HFF-Myc (cell line): ENCODE measurements around the gene NCKAP5.

Experiments used
- DNase-seq: peaks from one replicate; pipeline ENCODE4 v3.0.0-alpha.2; 2011; ENCODE audit warnings: low read depth; ENCODE audit errors: extremely low read depth
- H3K4me3 ChIP-seq: replicated peaks from 2 replicates; pipeline ENCODE4 v1.5.1; 2011; ENCODE audit warnings: low read depth, mild to moderate bottlenecking, control low read depth, low read length
- CTCF ChIP-seq: IDR thresholded peaks from 2 replicates; pipeline ENCODE4 v1.5.1; 2012; ENCODE audit warnings: mild to moderate bottlenecking, low read depth, low read length, control low read depth; ENCODE audit errors: missing control alignments

Gene NCKAP5

DNA sequence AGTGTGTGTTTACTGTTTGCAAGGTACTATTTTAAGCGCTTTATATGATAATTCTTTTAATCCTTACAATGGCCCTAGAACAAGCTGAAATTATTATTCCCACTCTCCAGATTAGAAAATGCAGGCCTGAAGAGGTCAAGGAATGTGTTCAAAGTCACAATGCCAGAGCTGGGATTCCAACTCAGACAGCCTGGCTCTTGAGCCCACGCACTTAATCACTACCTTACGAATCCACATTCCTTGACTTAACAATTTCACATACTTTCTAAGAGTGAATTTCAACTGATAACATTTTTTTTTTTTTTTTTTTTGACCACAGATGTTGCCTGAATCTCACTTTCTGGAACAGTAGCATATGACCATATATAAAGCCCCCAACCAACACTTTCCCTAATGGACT, 400.3 kb downstream of the NCKAP5 start:
- no peak for DNase-seq
- H3K4me3 ChIP-seq = no peak overlapping the region
- no peak for TF ChIP-seq CTCF

DNA sequence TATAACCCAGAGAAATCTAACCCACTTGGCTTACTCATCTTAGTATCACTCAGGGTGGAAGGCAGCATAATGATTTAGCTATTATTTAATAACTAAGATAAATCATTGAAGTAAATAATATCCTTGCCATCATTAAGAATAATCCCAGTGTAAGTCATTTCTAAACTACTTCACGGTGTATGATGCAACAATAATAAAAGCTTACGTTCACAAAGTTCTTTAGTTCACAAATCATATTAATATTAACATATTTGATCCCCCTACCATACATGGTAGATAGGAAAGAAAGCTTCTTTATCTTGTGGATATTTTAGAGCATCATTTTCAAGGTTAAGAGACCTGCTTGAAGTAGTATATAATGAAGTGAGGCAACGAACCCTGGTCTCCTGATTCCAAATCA, 401.0 kb downstream of the NCKAP5 start:
- no peak for TF ChIP-seq CTCF
- DNase-seq = no peak
- H3K4me3 ChIP-seq = no peak overlapping the region

DNA sequence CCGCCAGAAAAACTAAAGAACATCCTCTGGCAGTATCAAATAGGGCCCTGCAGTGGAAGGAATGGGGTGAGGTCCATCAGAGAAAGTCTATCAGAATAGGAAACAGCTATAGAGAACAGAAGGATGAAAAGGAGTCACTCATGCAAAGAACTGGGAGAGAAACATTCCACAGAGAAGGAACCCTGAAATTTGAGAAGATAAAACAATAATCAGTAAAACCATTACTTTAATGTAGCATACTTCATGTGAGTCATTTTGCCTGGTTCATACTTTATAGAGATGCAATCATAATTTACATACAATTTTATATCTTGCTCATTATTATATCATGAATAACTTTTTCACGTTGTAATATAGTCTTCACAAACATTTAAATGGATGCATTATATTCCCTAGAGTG, 402.2 kb downstream of the NCKAP5 start:
- no peak overlapping the region for H3K4me3 ChIP-seq
- TF ChIP-seq CTCF = no peak
- no peak for DNase-seq

- DNase-seq = no peak
- H3K4me3 ChIP-seq = no peak overlapping the region
- TF ChIP-seq CTCF = no peak
Observed at GRCh38 chr2:133163111-133163510, 405.2 kb downstream of the NCKAP5 start.

DNA sequence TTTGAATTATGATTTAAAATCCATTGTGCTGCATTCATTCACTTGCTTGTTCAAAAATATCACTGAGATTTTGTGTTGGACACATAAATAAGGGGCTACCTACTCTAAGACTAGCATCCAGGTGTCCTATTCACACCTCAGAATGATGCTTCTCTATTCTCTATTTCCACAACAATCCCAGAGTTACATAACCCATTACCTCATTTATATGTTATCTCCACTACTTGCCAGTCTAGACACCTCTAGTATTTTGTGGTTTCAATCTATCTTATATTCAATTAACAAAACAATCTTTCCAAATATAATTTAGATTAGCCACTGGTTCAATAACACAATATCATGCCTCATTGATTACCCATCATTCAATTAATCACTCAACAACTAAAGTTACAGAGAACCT, 409.8 kb downstream of the NCKAP5 start:
- no peak for TF ChIP-seq CTCF
- H3K4me3 ChIP-seq = no peak overlapping the region
- no peak for DNase-seq

GRCh38 chr2:133158024-133158423, 410.2 kb downstream of the NCKAP5 start:
- no peak overlapping the region for H3K4me3 ChIP-seq
- DNase-seq = no peak
- no peak for TF ChIP-seq CTCF

GRCh38 chr2:133157141-133157540, 411.1 kb downstream of the NCKAP5 start:
- H3K4me3 ChIP-seq = no peak overlapping the region
- no peak for DNase-seq
- TF ChIP-seq CTCF = no peak
